Measurements from ENCODE around the gene PSMD8. TPM values are rescaled to one million over a fixed set of nuclear protein-coding genes. Genes with fewer than 3 reads are reported as not detected.

Gene PSMD8
- total RNA-seq, result 303 and 319 TPM in 2 replicates

GRCh38 chr19:38374332-38375097, at the start of gene PSMD8:
Gene PSMD8, plus strand, starts transcription at chr19:38374571. Its CDS starts 31 bp downstream, at chr19:38374602.

GRCh38 chr19:38387550-38388348, 13.4 kb downstream of the PSMD8 start, which contains the start of gene GGN:
Gene GGN, minus strand, starts transcription at chr19:38388034. Its CDS starts 773 bp downstream, at chr19:38387261.

GRCh38 chr19:38388349-38389100, 14.2 kb downstream of the PSMD8 start, which contains the start of gene SPRED3:
Gene SPRED3, plus strand, starts transcription at chr19:38388697. Its CDS starts 1,606 bp downstream, at chr19:38390303.

GRCh38 chr19:38402967-38403674, 28.8 kb downstream of the PSMD8 start, which contains the start of gene FAM98C:
Gene FAM98C, plus strand, starts transcription at chr19:38403093. Its CDS starts 61 bp downstream, at chr19:38403154.

GRCh38 chr19:38425810-38426466, 51.6 kb downstream of the PSMD8 start, which contains the start of gene RASGRP4:
Gene RASGRP4, minus strand, starts transcription at chr19:38426219. Its CDS starts 128 bp downstream, at chr19:38426091.

GRCh38 chr19:38433268-38433733, 58.9 kb downstream of the PSMD8 start, which contains the start of gene RYR1:
Gene RYR1, plus strand, starts transcription at chr19:38433691. Its CDS starts 139 bp downstream, at chr19:38433830.

Other genes starting within 250 kb of the PSMD8 start
- 0.89 and 2.4 TPM in 2 replicates for gene DPF1, start 150.3 kb upstream of the PSMD8 start, total RNA-seq
- gene PPP1R14A, start 118.2 kb upstream of the PSMD8 start, total RNA-seq, result 1.8 and 2.5 TPM in 2 replicates
- gene SPINT2, start 110.0 kb upstream of the PSMD8 start, total RNA-seq, result 5.6 and 8.6 TPM in 2 replicates
- not detected in 2 replicates for gene C19orf33, start 70.3 kb upstream of the PSMD8 start, total RNA-seq
- gene YIF1B, start 58.6 kb upstream of the PSMD8 start, total RNA-seq, result 83.0 and 92.3 TPM in 2 replicates
- 10.4 and 10.6 TPM in 2 replicates for gene KCNK6, start 54.7 kb upstream of the PSMD8 start, total RNA-seq
- 1.3 and 2.7 TPM in 2 replicates for gene CATSPERG, start 38.7 kb upstream of the PSMD8 start, total RNA-seq
- gene GGN, start 13.5 kb downstream of the PSMD8 start, total RNA-seq, result 0.30 and 0.88 TPM in 2 replicates
- 2.1 and 7.3 TPM in 2 replicates for gene SPRED3, start 14.1 kb downstream of the PSMD8 start, total RNA-seq
- 7.1 and 7.8 TPM in 2 replicates for gene FAM98C, start 28.5 kb downstream of the PSMD8 start, total RNA-seq
- gene RASGRP4, start 51.6 kb downstream of the PSMD8 start, total RNA-seq, result not detected in 2 replicates
- 0.09 TPM in 1 of 2 replicates, not detected in the other for gene RYR1, start 59.1 kb downstream of the PSMD8 start, total RNA-seq
- gene MAP4K1, start 243.4 kb downstream of the PSMD8 start, total RNA-seq, result not detected in 2 replicates
- 192 and 281 TPM in 2 replicates for gene EIF3K, start 244.6 kb downstream of the PSMD8 start, total RNA-seq

Data from smooth muscle cell of the umbilical artery (primary cell).